Progenitor cell of endocrine pancreas (in vitro differentiated cells): ENCODE measurements around the gene ADD1. TPM values are rescaled to one million over a fixed set of nuclear protein-coding genes. Genes with fewer than 3 reads are reported as not detected.
A peak's percentile ranks its signal among the peaks of the same experiment; 100 is the strongest.

Source experiments
- DNase-seq: peaks from one replicate; pipeline ENCODE4 v3.0.0; 2021; ENCODE audit warnings: low spot score; ENCODE audit not compliant: unreplicated experiment
- H3K27ac Mint-ChIP-seq: 2 replicates; pipeline ENCODE4 v1.8.0; 2021; ENCODE audit warnings: mild to moderate bottlenecking, moderate library complexity, mixed read lengths
- H3K27me3 Mint-ChIP-seq: 2 replicates; pipeline ENCODE4 v1.8.0; 2021; ENCODE audit warnings: mixed read lengths
- H3K36me3 Mint-ChIP-seq: 2 replicates; pipeline ENCODE4 v1.8.0; 2022; ENCODE audit warnings: mixed read lengths; ENCODE audit not compliant: insufficient read depth
- H3K4me1 Mint-ChIP-seq: 2 replicates; pipeline ENCODE4 v1.8.0; 2021; ENCODE audit warnings: low read depth, mixed read lengths
- H3K4me3 Mint-ChIP-seq: 2 replicates; pipeline ENCODE4 v1.8.0; 2021; ENCODE audit warnings: low read depth, mild to moderate bottlenecking, moderate library complexity, mixed read lengths
- H3K9me3 Mint-ChIP-seq: 2 replicates; pipeline ENCODE4 v1.8.0; 2021; ENCODE audit warnings: low read depth, mixed read lengths
- total RNA-seq: library from RNA; stranded (reverse); gene quantifications from 2 replicates; pipeline ENCODE4 v1.2.1, GENCODE V29; 2021
- TF ChIP-seq, protein P1 (sequence below): fragments of 200-600 bp; sonication (generic); IDR thresholded peaks from one replicate; pipeline ENCODE4 v1.5.0; 2021; ENCODE audit warnings: antibody characterized with exemption, mild to moderate bottlenecking; ENCODE audit not compliant: unreplicated experiment

Gene ADD1
- total RNA-seq, 1 donor from 2014 or later = 271 TPM

DNA sequence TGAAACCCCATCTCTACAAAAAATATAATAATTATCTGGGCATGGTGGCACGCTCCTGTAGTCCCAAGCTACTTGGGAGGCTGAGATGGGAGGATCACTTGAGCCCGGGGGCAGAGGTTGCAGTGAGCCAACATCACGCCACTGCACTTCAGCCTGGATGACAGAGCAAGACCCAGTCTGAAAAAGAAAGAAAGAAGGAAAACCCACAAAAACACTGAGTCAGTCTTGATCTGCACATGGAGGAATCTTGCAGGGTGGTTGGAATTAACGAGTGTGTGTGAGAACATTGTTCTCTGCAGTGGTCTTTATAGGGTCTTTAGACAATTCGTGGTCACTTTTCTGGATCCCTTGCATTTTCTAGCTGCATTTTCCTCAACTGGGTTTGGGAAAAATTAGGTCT lies 23.2 kb downstream of the ADD1 start:
- H3K27me3 Mint-ChIP-seq = no peaks in the 10 kb centered on the region
- DNase-seq = no peak
- no peaks in the 10 kb centered on the region for H3K36me3 Mint-ChIP-seq
- H3K27ac Mint-ChIP-seq = peak overlapping the region; percentile 48
- no peaks in the 10 kb centered on the region for H3K9me3 Mint-ChIP-seq
- H3K4me1 Mint-ChIP-seq = peaks cover 66% of the 10 kb centered on the region
- no peak overlapping the region for H3K4me3 Mint-ChIP-seq
- TF ChIP-seq, protein P1, sequence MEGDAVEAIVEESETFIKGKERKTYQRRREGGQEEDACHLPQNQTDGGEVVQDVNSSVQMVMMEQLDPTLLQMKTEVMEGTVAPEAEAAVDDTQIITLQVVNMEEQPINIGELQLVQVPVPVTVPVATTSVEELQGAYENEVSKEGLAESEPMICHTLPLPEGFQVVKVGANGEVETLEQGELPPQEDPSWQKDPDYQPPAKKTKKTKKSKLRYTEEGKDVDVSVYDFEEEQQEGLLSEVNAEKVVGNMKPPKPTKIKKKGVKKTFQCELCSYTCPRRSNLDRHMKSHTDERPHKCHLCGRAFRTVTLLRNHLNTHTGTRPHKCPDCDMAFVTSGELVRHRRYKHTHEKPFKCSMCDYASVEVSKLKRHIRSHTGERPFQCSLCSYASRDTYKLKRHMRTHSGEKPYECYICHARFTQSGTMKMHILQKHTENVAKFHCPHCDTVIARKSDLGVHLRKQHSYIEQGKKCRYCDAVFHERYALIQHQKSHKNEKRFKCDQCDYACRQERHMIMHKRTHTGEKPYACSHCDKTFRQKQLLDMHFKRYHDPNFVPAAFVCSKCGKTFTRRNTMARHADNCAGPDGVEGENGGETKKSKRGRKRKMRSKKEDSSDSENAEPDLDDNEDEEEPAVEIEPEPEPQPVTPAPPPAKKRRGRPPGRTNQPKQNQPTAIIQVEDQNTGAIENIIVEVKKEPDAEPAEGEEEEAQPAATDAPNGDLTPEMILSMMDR = no peak

GRCh38 chr4:2867758-2868491 lies 24.3 kb downstream of the ADD1 start:
- Mint-ChIP-seq H3K36me3 (no peaks in the 10 kb centered on the region), H3K9me3 (no peaks in the 10 kb centered on the region), H3K27me3 (no peaks in the 10 kb centered on the region), H3K4me3 (peak overlapping the region; percentile 30), H3K4me1 (peaks cover 57% of the 10 kb centered on the region), H3K27ac (peak overlapping the region; percentile 84)
- TF ChIP-seq, protein P1 = no peak
- no peak for DNase-seq

GRCh38 chr4:2868877-2869487 lies 25.3 kb downstream of the ADD1 start:
- Mint-ChIP-seq H3K27me3 (no peaks in the 10 kb centered on the region), H3K4me1 (peaks cover 64% of the 10 kb centered on the region)

DNA sequence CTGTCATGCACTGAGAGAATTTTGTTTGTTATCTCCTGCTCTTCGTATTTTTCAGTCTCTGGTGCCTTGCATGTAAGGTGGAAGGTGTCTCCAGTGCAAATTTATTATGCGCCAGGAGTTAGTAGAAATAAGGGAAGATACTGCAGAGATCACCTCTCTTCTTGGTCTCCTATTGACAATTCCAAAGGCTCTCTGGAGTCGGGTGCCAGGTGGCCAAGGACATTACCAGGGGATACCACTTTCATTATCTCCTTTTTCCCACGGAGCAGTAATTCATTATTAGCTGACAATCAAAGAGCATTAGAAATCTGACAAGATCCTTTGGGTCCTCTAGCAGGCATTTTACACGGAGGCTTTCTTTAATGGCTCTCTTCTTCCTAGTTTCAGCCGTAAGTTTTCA lies 26.0 kb downstream of the ADD1 start:
- Mint-ChIP-seq H3K4me3 (no peak overlapping the region), H3K9me3 (no peaks in the 10 kb centered on the region), H3K27ac (peak overlapping the region; percentile 49), H3K27me3 (no peaks in the 10 kb centered on the region), H3K4me1 (peaks cover 64% of the 10 kb centered on the region), H3K36me3 (no peaks in the 10 kb centered on the region)
- DNase-seq = no peak
- TF ChIP-seq, protein P1 = no peak

More at GRCh38 chr4:2868877-2869487, 25.3 kb downstream of the ADD1 start:
- TF ChIP-seq, protein P1 = no peak
- H3K36me3 Mint-ChIP-seq = no peaks in the 10 kb centered on the region
- peak overlapping the region; percentile 84 for H3K27ac Mint-ChIP-seq
- H3K4me3 Mint-ChIP-seq = no peak overlapping the region
- DNase-seq = no peak
- H3K9me3 Mint-ChIP-seq = no peaks in the 10 kb centered on the region

GRCh38 chr4:2870082-2870481 lies 26.4 kb downstream of the ADD1 start:
- Mint-ChIP-seq H3K4me3 (no peak overlapping the region), H3K9me3 (no peaks in the 10 kb centered on the region), H3K27ac (peak overlapping the region; percentile 12), H3K4me1 (peaks cover 61% of the 10 kb centered on the region), H3K36me3 (no peaks in the 10 kb centered on the region), H3K27me3 (no peaks in the 10 kb centered on the region)
- TF ChIP-seq, protein P1 = no peak
- no peak for DNase-seq
